ENCODE data around the gene STIP1. TPM values are rescaled to one million over a fixed set of nuclear protein-coding genes. Genes with fewer than 3 reads are reported as not detected.

STIP1 gene
- total RNA-seq, 1 experiment from 2014 or later, result 336 TPM

DNA sequence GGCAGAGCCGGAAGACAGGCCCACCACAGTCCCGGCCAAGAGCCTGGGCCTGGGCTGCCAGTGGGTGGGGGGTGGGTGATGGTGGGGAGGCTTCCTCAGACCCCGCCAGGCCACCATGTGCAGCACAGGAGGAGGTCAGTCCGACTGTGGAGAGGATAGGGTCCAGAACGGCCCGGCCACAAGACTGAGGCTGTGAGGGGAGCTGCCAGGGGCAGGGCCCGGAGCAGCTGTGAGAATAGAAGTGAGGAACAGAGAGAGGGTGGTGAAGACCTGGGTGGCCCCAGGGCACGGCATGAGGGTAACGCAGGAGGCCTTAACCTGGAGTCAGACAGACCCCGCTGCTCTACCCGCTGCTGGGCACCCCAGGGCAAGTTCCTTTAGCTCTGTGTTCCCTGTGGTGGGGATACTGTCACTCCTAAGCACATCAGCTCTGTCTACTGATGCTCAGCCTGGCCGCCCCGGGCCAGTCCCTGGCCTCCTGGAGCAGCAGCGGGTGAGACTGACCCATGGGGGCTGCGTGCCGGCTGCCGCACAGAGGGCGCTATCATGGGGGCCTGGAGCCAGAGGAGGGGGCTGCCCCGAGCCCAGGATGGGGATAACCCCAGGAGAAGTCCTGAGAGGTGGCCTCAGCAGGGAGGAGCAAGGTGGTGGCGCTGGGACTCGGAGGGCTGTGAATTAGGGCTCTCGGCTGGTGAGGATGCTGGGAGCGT lies 22.3 kb downstream of the STIP1 start:
- ChIA-PET POLR2A (no interaction called here), CTCF (no interaction called here), RAD21 (ENCODE audit: low non-redundant PET in 1 of 2, low total read pairs in 2 of 2, uncharacterized antibody in 2 of 2, unreplicated experiment in 2 of 2) (no interaction called here)
- H3K9ac ChIP-seq (ENCODE audit: low read length), result no peak overlapping the region
- no peak for ATAC-seq
- H4K20me1 ChIP-seq (ENCODE audit: insufficient read depth), result no peaks in the 10 kb centered on the region
- H3K9me3 ChIP-seq (ENCODE audit: control insufficient read depth in 1 of 2, insufficient read depth in 1 of 2, low read depth in 1 of 2, low read length in 2 of 2), result no peaks in the 10 kb centered on the region
- no peak overlapping the region for H3K27ac ChIP-seq (ENCODE audit: low read depth, low read length)
- H3K4me2 ChIP-seq (ENCODE audit: low read length), result no peak overlapping the region
- H3K9me2 ChIP-seq (ENCODE audit: insufficient read depth), result no peaks in the 10 kb centered on the region
- no TSS peak for BruUV-seq (replicated peaks)
- peaks cover 0 to 8% of the 10 kb centered on the region in 2 experiments; a peak in 1 of 4 replicates for H3K4me1 ChIP-seq (ENCODE audit: control insufficient read depth in 1 of 2, insufficient read depth in 2 of 2, low read length in 2 of 2)
- H3K4me3 ChIP-seq (replicated peaks in 1 of 2; ENCODE audit: low read depth in 1 of 2, low read length in 2 of 2), result no peak overlapping the region
- no peak overlapping the region for H2AFZ ChIP-seq (ENCODE audit: low read depth, low read length, poor library complexity, severe bottlenecking)
- intact Hi-C loops (cut with micrococcal nuclease), result no loop called here
- H3K36me3 ChIP-seq (ENCODE audit: control insufficient read depth in 1 of 2, insufficient read depth in 2 of 2, low read length in 2 of 2), result peaks cover 16 to 24% of the 10 kb centered on the region in 2 experiments
- H3K79me2 ChIP-seq (ENCODE audit: insufficient read depth, low read length), result peaks cover 9% of the 10 kb centered on the region; the same call in 1 of the 2 replicates
- H3K27me3 ChIP-seq (ENCODE audit: insufficient read depth, low read length), result no peaks in the 10 kb centered on the region
- TF ChIP-seq JUND (IDR thresholded peaks at IDR 0.05) (no peak), ZNF274 (IDR thresholded peaks at IDR 0.05; ENCODE audit: low read depth, low read length) (no peak), EZH2phosphoT487 (IDR thresholded peaks at IDR 0.05; ENCODE audit: borderline replicate concordance) (no peak), SP1 (IDR thresholded peaks at IDR 0.05; ENCODE audit: low read depth) (no peak), YY1 (IDR thresholded peaks at IDR 0.05; ENCODE audit: extremely low read depth, insufficient replicate concordance, low read depth, low read length) (no peak)
- TF ChIP-seq, protein P1, sequence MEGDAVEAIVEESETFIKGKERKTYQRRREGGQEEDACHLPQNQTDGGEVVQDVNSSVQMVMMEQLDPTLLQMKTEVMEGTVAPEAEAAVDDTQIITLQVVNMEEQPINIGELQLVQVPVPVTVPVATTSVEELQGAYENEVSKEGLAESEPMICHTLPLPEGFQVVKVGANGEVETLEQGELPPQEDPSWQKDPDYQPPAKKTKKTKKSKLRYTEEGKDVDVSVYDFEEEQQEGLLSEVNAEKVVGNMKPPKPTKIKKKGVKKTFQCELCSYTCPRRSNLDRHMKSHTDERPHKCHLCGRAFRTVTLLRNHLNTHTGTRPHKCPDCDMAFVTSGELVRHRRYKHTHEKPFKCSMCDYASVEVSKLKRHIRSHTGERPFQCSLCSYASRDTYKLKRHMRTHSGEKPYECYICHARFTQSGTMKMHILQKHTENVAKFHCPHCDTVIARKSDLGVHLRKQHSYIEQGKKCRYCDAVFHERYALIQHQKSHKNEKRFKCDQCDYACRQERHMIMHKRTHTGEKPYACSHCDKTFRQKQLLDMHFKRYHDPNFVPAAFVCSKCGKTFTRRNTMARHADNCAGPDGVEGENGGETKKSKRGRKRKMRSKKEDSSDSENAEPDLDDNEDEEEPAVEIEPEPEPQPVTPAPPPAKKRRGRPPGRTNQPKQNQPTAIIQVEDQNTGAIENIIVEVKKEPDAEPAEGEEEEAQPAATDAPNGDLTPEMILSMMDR (IDR thresholded peaks at IDR 0.05 in 2 of 3, conservative IDR thresholded peaks at IDR 0.05 in 1 of 3; ENCODE audit: borderline replicate concordance in 1 of 3, insufficient read depth in 1 of 3, low read depth in 2 of 3, low read length in 2 of 3), result no peak
- DNase-seq (ENCODE audit: low read depth, low spot score), result no peak

All from HCT116 (cell line).